ENCODE results near the gene SEMA3B. TPM values are rescaled to one million over a fixed set of nuclear protein-coding genes. Genes with fewer than 3 reads are reported as not detected.

The SEMA3B gene
- total and polyA plus RNA-seq, 4 donors: 39.6 to 95.7 (median 61.7) TPM

GRCh38 chr3:50254577-50255250 lies 14.2 kb upstream of the SEMA3B start:
- Histone ChIP-seq H3K36me3 (ENCODE audit: control insufficient read depth in 4 of 4, insufficient read depth in 4 of 4, low read length in 4 of 4) (peaks cover 19 to 72% (median 40%) of the 10 kb centered on the region in 4 donors), H3K4me1 (ENCODE audit: control insufficient read depth in 5 of 5, insufficient read depth in 5 of 5, low read length in 5 of 5) (peaks cover 0 to 46% (median 4%) of the 10 kb centered on the region in 5 donors), H3K9me3 (ENCODE audit: control insufficient read depth in 4 of 4, insufficient read depth in 3 of 4, low read length in 3 of 4) (peaks cover 0 to 4% (median 0%) of the 10 kb centered on the region in 4 donors), H3K4me3 (no peak overlapping the region), H3K9ac (ENCODE audit: insufficient read depth in 1 of 2, low read length in 2 of 2) (no peak overlapping the region), H3K27ac (ENCODE audit: low read depth in 1 of 2, low read length in 1 of 2) (peak overlapping the region; percentile 80 to 93), H3K27me3 (ENCODE audit: control insufficient read depth in 3 of 3, insufficient read depth in 3 of 3, low read length in 2 of 3) (no peaks in the 10 kb centered on the region)
- TF ChIP-seq, protein P1, sequence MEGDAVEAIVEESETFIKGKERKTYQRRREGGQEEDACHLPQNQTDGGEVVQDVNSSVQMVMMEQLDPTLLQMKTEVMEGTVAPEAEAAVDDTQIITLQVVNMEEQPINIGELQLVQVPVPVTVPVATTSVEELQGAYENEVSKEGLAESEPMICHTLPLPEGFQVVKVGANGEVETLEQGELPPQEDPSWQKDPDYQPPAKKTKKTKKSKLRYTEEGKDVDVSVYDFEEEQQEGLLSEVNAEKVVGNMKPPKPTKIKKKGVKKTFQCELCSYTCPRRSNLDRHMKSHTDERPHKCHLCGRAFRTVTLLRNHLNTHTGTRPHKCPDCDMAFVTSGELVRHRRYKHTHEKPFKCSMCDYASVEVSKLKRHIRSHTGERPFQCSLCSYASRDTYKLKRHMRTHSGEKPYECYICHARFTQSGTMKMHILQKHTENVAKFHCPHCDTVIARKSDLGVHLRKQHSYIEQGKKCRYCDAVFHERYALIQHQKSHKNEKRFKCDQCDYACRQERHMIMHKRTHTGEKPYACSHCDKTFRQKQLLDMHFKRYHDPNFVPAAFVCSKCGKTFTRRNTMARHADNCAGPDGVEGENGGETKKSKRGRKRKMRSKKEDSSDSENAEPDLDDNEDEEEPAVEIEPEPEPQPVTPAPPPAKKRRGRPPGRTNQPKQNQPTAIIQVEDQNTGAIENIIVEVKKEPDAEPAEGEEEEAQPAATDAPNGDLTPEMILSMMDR (IDR thresholded peaks at IDR 0.05; ENCODE audit: control extremely low read depth, extremely low read depth): no peak
- peak; percentile 33 for ATAC-seq (ENCODE audit: insufficient read depth, low FRiP score)
- DNase-seq: peak in 1 of 3 donors; percentile 46
- 64 to 71% methylated on average over 6 to 8 of the region's 8 CpGs for WGBS, 2 donors

- peaks cover 19 to 72% (median 38%) of the 10 kb centered on the region in 4 donors for H3K36me3 ChIP-seq (ENCODE audit: control insufficient read depth in 4 of 4, insufficient read depth in 4 of 4, low read length in 4 of 4)
- H3K27ac ChIP-seq (ENCODE audit: low read depth in 1 of 2, low read length in 1 of 2): peak overlapping the region; percentile 80 to 93
- DNase-seq (no peak), ATAC-seq (ENCODE audit: insufficient read depth, low FRiP score) (no peak)
- peaks cover 0 to 43% (median 0%) of the 10 kb centered on the region in 5 donors for H3K4me1 ChIP-seq (ENCODE audit: control insufficient read depth in 5 of 5, insufficient read depth in 5 of 5, low read length in 5 of 5)
- H3K9me3 ChIP-seq (ENCODE audit: control insufficient read depth in 4 of 4, insufficient read depth in 3 of 4, low read length in 3 of 4): peaks cover 0 to 4% (median 0%) of the 10 kb centered on the region in 4 donors
- WGBS, 2 donors: 74 to 90% methylated on average over 9 of the region's 9 CpGs
- no peak overlapping the region for H3K9ac ChIP-seq (ENCODE audit: insufficient read depth in 1 of 2, low read length in 2 of 2)
- no peaks in the 10 kb centered on the region for H3K27me3 ChIP-seq (ENCODE audit: control insufficient read depth in 3 of 3, insufficient read depth in 3 of 3, low read length in 2 of 3)
- TF ChIP-seq, protein P1 (IDR thresholded peaks at IDR 0.05; ENCODE audit: control extremely low read depth, extremely low read depth): no peak
- H3K4me3 ChIP-seq: no peak overlapping the region
These were observed 13.7 kb upstream of the SEMA3B start for GRCh38 chr3:50255251-50255615.

DNA sequence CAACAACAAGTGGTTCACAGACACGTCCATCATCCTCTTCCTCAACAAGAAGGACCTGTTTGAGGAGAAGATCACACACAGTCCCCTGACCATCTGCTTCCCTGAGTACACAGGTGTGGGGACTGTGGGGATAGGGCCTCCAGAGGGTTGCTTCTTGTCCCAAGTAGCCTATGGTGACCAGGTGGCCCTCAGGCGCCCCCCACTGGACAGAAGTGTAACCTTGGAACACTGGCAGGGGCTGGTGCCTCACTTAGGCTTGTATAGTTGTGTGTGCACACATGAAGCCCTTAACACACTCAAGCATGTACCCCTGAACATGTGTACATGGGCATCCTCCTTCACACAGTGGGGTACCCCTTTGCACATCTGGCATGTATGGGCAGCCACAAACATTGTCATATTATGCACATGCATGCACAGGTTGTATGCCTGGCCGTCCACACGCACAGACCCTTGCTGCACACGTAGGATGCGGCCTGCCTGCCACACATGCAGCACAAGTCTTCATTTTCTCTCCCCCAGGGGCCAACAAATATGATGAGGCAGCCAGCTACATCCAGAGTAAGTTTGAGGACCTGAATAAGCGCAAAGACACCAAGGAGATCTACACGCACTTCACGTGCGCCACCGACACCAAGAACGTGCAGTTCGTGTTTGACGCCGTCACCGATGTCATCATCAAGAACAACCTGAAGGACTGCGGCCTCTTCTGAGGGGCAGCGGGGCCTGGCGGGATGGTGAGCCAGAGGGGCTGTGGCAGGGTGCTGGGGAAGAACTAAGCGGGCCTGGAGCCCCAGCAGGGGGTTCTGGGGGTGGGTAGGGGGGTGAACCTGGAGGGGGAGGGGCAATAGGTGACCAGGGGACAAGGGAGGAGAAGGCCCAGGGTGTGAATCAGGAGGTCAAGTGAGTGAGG lies 11.7 kb upstream of the SEMA3B start:
- Histone ChIP-seq H3K36me3 (ENCODE audit: control insufficient read depth in 4 of 4, insufficient read depth in 4 of 4, low read length in 4 of 4) (peaks cover 19 to 59% (median 34%) of the 10 kb centered on the region in 4 donors), H3K9ac (ENCODE audit: insufficient read depth in 1 of 2, low read length in 2 of 2) (no peak overlapping the region), H3K9me3 (ENCODE audit: control insufficient read depth in 4 of 4, insufficient read depth in 3 of 4, low read length in 3 of 4) (peaks cover 0 to 4% (median 0%) of the 10 kb centered on the region in 4 donors), H3K27me3 (ENCODE audit: control insufficient read depth in 3 of 3, insufficient read depth in 3 of 3, low read length in 2 of 3) (no peaks in the 10 kb centered on the region), H3K27ac (ENCODE audit: low read depth in 1 of 2, low read length in 1 of 2) (peak overlapping the region in 1 of 2 donors; percentile 82), H3K4me1 (ENCODE audit: control insufficient read depth in 5 of 5, insufficient read depth in 5 of 5, low read length in 5 of 5) (peaks cover 0 to 34% (median 9%) of the 10 kb centered on the region in 5 donors), H3K4me3 (no peak overlapping the region)
- no peak for DNase-seq
- no peak for ATAC-seq (ENCODE audit: insufficient read depth, low FRiP score)
- WGBS, 2 donors: 87 to 93% methylated on average over 20 of the region's 20 CpGs
- TF ChIP-seq, protein P1 (IDR thresholded peaks at IDR 0.05; ENCODE audit: control extremely low read depth, extremely low read depth): no peak
